Measurements from ENCODE around the gene NAT8L. TPM values are rescaled to one million over a fixed set of nuclear protein-coding genes. Genes with fewer than 3 reads are reported as not detected.

Gene NAT8L
- total RNA-seq, 1 donor from 2014 or later: 1.6 TPM

DNA sequence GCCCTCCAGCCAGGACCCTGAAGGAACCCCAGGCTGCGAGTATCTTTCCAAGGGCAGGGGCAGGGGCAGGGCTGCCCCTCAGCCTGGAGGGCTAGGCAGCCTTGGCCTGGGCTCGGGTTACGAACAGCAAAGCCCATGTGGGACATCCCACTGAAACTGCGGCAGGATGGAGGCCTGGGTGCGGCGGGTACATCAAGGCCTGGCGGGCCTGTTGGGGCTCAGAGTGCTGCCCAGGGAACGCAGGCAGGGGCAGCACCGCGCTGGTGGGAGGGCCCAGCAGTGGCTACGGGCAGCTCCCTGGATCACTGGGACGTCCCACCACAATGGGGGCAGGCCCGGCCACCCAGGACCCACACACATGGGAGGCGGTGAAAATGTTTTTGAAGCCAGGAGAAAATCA, 10.9 kb downstream of the NAT8L start:
- Histone ChIP-seq H3K79me2 (ENCODE audit: insufficient read depth, low read length) (no peaks in the 10 kb centered on the region), H4K20me1 (ENCODE audit: insufficient read depth, low read length) (no peaks in the 10 kb centered on the region), H3K9ac (ENCODE audit: low read length) (no peak overlapping the region), H3K27me3 (ENCODE audit: insufficient read depth, low read length) (peaks cover 2% of the 10 kb centered on the region), H3K4me3 (ENCODE audit: insufficient read depth, low read depth, low read length) (no peak overlapping the region), H3K27ac (ENCODE audit: low read depth, low read length) (no peak overlapping the region), H3K36me3 (ENCODE audit: insufficient read depth, low read length) (no peaks in the 10 kb centered on the region), H2AFZ (ENCODE audit: low read depth, low read length) (no peak overlapping the region), H3K4me2 (ENCODE audit: low read length) (no peak overlapping the region), H3K4me1 (ENCODE audit: insufficient read depth, low read length) (no peaks in the 10 kb centered on the region), H3K9me3 (ENCODE audit: insufficient read depth, low read depth, low read length) (peaks cover 4% of the 10 kb centered on the region)
- no peak overlapping the region for H3K4me3 Mint-ChIP-seq (ENCODE audit: unreplicated experiment)
- no peaks in the 10 kb centered on the region for H3K9me3 Mint-ChIP-seq (ENCODE audit: unreplicated experiment)
- FAIRE-seq (no peak), DNase-seq (ENCODE audit: low read depth) (no peak)
- H3K36me3 Mint-ChIP-seq (ENCODE audit: low read depth, unreplicated experiment): no peaks in the 10 kb centered on the region
- TF ChIP-seq, protein P1, sequence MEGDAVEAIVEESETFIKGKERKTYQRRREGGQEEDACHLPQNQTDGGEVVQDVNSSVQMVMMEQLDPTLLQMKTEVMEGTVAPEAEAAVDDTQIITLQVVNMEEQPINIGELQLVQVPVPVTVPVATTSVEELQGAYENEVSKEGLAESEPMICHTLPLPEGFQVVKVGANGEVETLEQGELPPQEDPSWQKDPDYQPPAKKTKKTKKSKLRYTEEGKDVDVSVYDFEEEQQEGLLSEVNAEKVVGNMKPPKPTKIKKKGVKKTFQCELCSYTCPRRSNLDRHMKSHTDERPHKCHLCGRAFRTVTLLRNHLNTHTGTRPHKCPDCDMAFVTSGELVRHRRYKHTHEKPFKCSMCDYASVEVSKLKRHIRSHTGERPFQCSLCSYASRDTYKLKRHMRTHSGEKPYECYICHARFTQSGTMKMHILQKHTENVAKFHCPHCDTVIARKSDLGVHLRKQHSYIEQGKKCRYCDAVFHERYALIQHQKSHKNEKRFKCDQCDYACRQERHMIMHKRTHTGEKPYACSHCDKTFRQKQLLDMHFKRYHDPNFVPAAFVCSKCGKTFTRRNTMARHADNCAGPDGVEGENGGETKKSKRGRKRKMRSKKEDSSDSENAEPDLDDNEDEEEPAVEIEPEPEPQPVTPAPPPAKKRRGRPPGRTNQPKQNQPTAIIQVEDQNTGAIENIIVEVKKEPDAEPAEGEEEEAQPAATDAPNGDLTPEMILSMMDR (IDR thresholded peaks at IDR 0.05; ENCODE audit: insufficient read depth, low read depth, low read length): no peak
- TF ChIP-seq EZH2 (IDR thresholded peaks at IDR 0.05; ENCODE audit: insufficient read depth, low read length): no peak
- no peak overlapping the region for H3K27ac Mint-ChIP-seq (ENCODE audit: unreplicated experiment)
- H3K4me1 Mint-ChIP-seq (ENCODE audit: low read depth, unreplicated experiment): no peaks in the 10 kb centered on the region
- peaks cover 10% of the 10 kb centered on the region for H3K27me3 Mint-ChIP-seq (ENCODE audit: low read depth, unreplicated experiment)

DNA sequence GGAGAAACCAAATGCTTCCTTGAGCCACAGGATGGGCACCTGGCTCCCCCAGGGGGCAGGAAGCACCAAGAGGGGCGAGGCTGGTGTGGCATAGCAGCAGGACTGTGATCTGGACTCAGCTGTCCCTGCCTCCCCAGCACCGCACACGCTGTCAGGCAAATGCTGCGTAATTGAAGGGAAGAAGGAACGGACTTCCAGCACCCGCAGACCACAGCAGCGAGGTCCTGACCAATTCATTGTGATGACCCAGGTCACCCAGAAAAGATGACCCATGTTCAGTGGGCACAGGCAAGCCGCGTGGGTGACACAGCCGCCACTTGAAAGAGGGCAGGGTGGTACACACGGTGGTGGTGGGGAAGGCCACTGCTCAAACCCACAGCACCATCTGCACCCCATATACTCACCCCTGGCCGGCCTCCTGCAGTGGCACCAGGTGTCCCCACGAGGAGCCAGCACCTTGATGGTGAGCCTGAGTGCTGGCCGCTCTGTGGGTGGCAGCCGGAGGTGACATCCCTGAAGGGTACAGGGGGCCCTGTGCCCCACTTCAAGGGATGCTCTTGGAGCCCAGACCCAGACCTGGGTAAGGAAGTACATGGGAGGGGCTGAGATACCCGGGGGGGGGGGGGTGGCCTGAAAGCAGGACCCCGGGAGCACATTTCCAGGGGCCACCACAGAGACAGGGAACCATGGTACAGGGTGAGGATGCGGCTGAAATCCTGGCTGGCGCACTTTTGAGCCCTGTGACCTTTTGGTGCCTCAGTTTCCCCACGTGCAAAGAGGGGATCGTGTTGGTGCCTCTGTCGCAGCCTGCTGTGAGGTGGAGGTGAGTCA, 11.5 kb downstream of the NAT8L start:
- DNase-seq (ENCODE audit: low read depth) (no peak), FAIRE-seq (no peak)
- no peak overlapping the region for H3K4me3 Mint-ChIP-seq (ENCODE audit: unreplicated experiment)
- H3K79me2 ChIP-seq (ENCODE audit: insufficient read depth, low read length): no peaks in the 10 kb centered on the region
- no peak overlapping the region for H3K9ac ChIP-seq (ENCODE audit: low read length)
- H3K27me3 ChIP-seq (ENCODE audit: insufficient read depth, low read length): peaks cover 2% of the 10 kb centered on the region
- H3K27me3 Mint-ChIP-seq (ENCODE audit: low read depth, unreplicated experiment): peaks cover 12% of the 10 kb centered on the region
- no peak overlapping the region for H3K27ac Mint-ChIP-seq (ENCODE audit: unreplicated experiment)
- no peaks in the 10 kb centered on the region for H3K9me3 Mint-ChIP-seq (ENCODE audit: unreplicated experiment)
- no peaks in the 10 kb centered on the region for H3K4me1 Mint-ChIP-seq (ENCODE audit: low read depth, unreplicated experiment)
- H3K27ac ChIP-seq (ENCODE audit: low read depth, low read length): no peak overlapping the region
- H3K4me3 ChIP-seq (ENCODE audit: insufficient read depth, low read depth, low read length): no peak overlapping the region
- no peaks in the 10 kb centered on the region for H4K20me1 ChIP-seq (ENCODE audit: insufficient read depth, low read length)
- H3K9me3 ChIP-seq (ENCODE audit: insufficient read depth, low read depth, low read length): peaks cover 4% of the 10 kb centered on the region
- no peak overlapping the region for H3K4me2 ChIP-seq (ENCODE audit: low read length)
- no peaks in the 10 kb centered on the region for H3K36me3 Mint-ChIP-seq (ENCODE audit: low read depth, unreplicated experiment)
- TF ChIP-seq, protein P1 (IDR thresholded peaks at IDR 0.05; ENCODE audit: insufficient read depth, low read depth, low read length): no peak
- TF ChIP-seq EZH2 (IDR thresholded peaks at IDR 0.05; ENCODE audit: insufficient read depth, low read length): no peak
- no peaks in the 10 kb centered on the region for H3K4me1 ChIP-seq (ENCODE audit: insufficient read depth, low read length)
- no peaks in the 10 kb centered on the region for H3K36me3 ChIP-seq (ENCODE audit: insufficient read depth, low read length)
- H2AFZ ChIP-seq (ENCODE audit: low read depth, low read length): no peak overlapping the region

All from astrocyte (in vitro differentiated cells and primary cell).